Keratinocyte (primary cell): ENCODE results near the gene TERT. TPM values are rescaled to one million over a fixed set of nuclear protein-coding genes. Genes with fewer than 3 reads are reported as not detected.
A peak's percentile ranks its signal among the peaks of the same experiment; 100 is the strongest.

Experiments
- DNase-seq: peaks from one replicate; pipeline ENCODE4 v3.0.0-alpha.2; 2011; ENCODE audit warnings: low read depth, missing footprints, low spot score
- FAIRE-seq: peaks from 2 replicates; lab custom pipeline; 2011; peaks lifted over from hg19 to GRCh38; lab: Jason Lieb, UNC
- H2AFZ ChIP-seq: 2 replicates; pipeline ENCODE4 v1.6.0; 2012; ENCODE audit warnings: low read length, control low read depth, inconsistent platforms; ENCODE audit not compliant: control insufficient read depth
- H3K27ac ChIP-seq: 2 replicates; pipeline ENCODE4 v1.5.1; 2011; ENCODE audit warnings: low read length; ENCODE audit not compliant: control insufficient read depth, insufficient read depth
- H3K27me3 ChIP-seq: 3 replicates; pipeline ENCODE4 v1.6.0; 2011; ENCODE audit warnings: low read length; ENCODE audit not compliant: control insufficient read depth, insufficient read depth; ENCODE audit errors: extremely low read depth
- H3K36me3 ChIP-seq, 2 experiments: 2 replicates in 1 of 2; 3 replicates in 1 of 2; pipeline ENCODE4 v1.5.1; 2011; ENCODE audit warnings: low read length in 2 of 2, mild to moderate bottlenecking in 1 of 2; ENCODE audit not compliant: control insufficient read depth in 2 of 2, insufficient read depth in 2 of 2; ENCODE audit errors: extremely low read depth in 1 of 2
- H3K4me1 ChIP-seq: 3 replicates; pipeline ENCODE4 v1.5.1; 2011; ENCODE audit warnings: low read length; ENCODE audit not compliant: control insufficient read depth, insufficient read depth; ENCODE audit errors: extremely low read depth
- H3K4me2 ChIP-seq: 3 replicates; pipeline ENCODE4 v1.6.0; 2011; ENCODE audit warnings: low read depth, low read length; ENCODE audit not compliant: control insufficient read depth, insufficient read depth; ENCODE audit errors: extremely low read depth
- H3K4me3 ChIP-seq, 3 experiments: fragments of 200-600 bp in 1 of 3; sonication (generic) in 1 of 3; 2 replicates in 2 of 3; 3 replicates in 1 of 3; pipeline ENCODE4 v1.5.1; 2011 to 2016; ENCODE audit warnings: low read length in 3 of 3, mild to moderate bottlenecking in 3 of 3, control low read depth in 2 of 3, inconsistent platforms in 1 of 3, low read depth in 1 of 3, mixed read lengths in 1 of 3, mixed run types in 1 of 3, moderate library complexity in 1 of 3; ENCODE audit not compliant: control insufficient read depth in 2 of 3, insufficient read depth in 2 of 3; ENCODE audit errors: extremely low read depth in 1 of 3
- H3K79me2 ChIP-seq: 2 replicates; pipeline ENCODE4 v1.6.0; 2012; ENCODE audit warnings: low read length; ENCODE audit not compliant: control insufficient read depth, insufficient read depth
- H3K9ac ChIP-seq: 3 replicates; pipeline ENCODE4 v1.6.0; 2011; ENCODE audit warnings: low read length; ENCODE audit not compliant: control insufficient read depth, insufficient read depth; ENCODE audit errors: extremely low read depth
- H3K9me1 ChIP-seq: 3 replicates; pipeline ENCODE4 v1.6.0; 2011; ENCODE audit warnings: low read length; ENCODE audit not compliant: control insufficient read depth, insufficient read depth; ENCODE audit errors: extremely low read depth
- H3K9me3 ChIP-seq: 2 replicates; pipeline ENCODE4 v1.5.1; 2012; ENCODE audit warnings: low read depth, low read length; ENCODE audit not compliant: control insufficient read depth
- H4K20me1 ChIP-seq: 3 replicates; pipeline ENCODE4 v1.6.0; 2011; ENCODE audit warnings: low read length; ENCODE audit not compliant: control insufficient read depth, insufficient read depth; ENCODE audit errors: extremely low read depth
- CTCF ChIP-seq, 3 experiments: IDR thresholded peaks in 1 of 3; conservative IDR thresholded peaks in 1 of 3; optimal IDR thresholded peaks in 1 of 3; 2 replicates in 2 of 3; 3 replicates in 1 of 3; pipeline versions ENCODE3 to v1.5.1; 2011; ENCODE audit warnings: low read length in 3 of 3, mild to moderate bottlenecking in 3 of 3, moderate library complexity in 2 of 3, control low read depth in 1 of 3, inconsistent platforms in 1 of 3; ENCODE audit not compliant: insufficient read depth in 2 of 3; ENCODE audit errors: extremely low read depth in 1 of 3
- EZH2 ChIP-seq: IDR thresholded peaks from one replicate; pipeline ENCODE4 v1.6.1; 2012; ENCODE audit warnings: inconsistent platforms, mild to moderate bottlenecking, low read length, moderate library complexity
- dilution Hi-C: fragments of 300-500 bp; cut with MboI; formaldehyde crosslinking; loops from one replicate; pipeline ENCODE4 v1.7.0; 2020; ENCODE audit warnings: low sequenced_read_pairs; ENCODE audit not compliant: extremely low pct_ligation_motif_present
- polyA plus RNA-seq, 5 experiments: library from polyadenylated mRNA; depleted of rRNA in 3 of 5; stranded (reverse) in 3 of 5; stranded (forward) in 1 of 5; unstranded in 1 of 5; fragments of >200 nt; gene quantifications; 1 replicate in 1 of 5; 2 replicates in 3 of 5; 3 replicates in 1 of 5; pipeline versions ENCODE4 v1.2.1 to v1.2.3, GENCODE V29; 2011 to 2012; ENCODE audit warnings: missing spikeins in 2 of 5, low read depth in 1 of 5, low replicate concordance in 1 of 5

TERT gene
- polyA plus RNA-seq, 1 donor (not counting 4 experiments of a cell fraction or from before 2014, with no cell fraction given): not detected

GRCh38 chr5:1208743-1209488, 86.0 kb downstream of the TERT start:
- DNase-seq (no peak), FAIRE-seq (no peak)
- Histone ChIP-seq H3K27me3 (peaks cover 13% of the 10 kb centered on the region), H2AFZ (no peak overlapping the region), H4K20me1 (no peaks in the 10 kb centered on the region), H3K4me2 (no peak overlapping the region), H3K9me3 (peaks cover 4% of the 10 kb centered on the region), H3K27ac (no peak overlapping the region), H3K79me2 (no peaks in the 10 kb centered on the region), H3K4me1 (no peaks in the 10 kb centered on the region), H3K9me1 (no peaks in the 10 kb centered on the region), H3K36me3 (no peaks in the 10 kb centered on the region), H3K4me3 (no peak overlapping the region), H3K9ac (no peak overlapping the region)
- dilution Hi-C loops: no loop called here
- TF ChIP-seq EZH2: no peak
- peak in 1 of 3 experiments; percentile 40 for TF ChIP-seq CTCF (optimal IDR thresholded peaks at IDR 0.05 in 1 of 3, IDR thresholded peaks at IDR 0.05 in 1 of 3, conservative IDR thresholded peaks at IDR 0.05 in 1 of 3; ENCODE audit: extremely low read depth in 1 of 3, insufficient read depth in 2 of 3, low read length in 3 of 3)

GRCh38 chr5:1208221-1208742, 86.6 kb downstream of the TERT start:
- TF ChIP-seq CTCF (optimal IDR thresholded peaks at IDR 0.05 in 1 of 3, IDR thresholded peaks at IDR 0.05 in 1 of 3, conservative IDR thresholded peaks at IDR 0.05 in 1 of 3; ENCODE audit: extremely low read depth in 1 of 3, insufficient read depth in 2 of 3, low read length in 3 of 3) (no peak), EZH2 (no peak)
- peaks cover 19% of the 10 kb centered on the region for H3K27me3 ChIP-seq
- H3K9ac ChIP-seq: no peak overlapping the region
- H2AFZ ChIP-seq: no peak overlapping the region
- dilution Hi-C loops: no loop called here
- no peaks in the 10 kb centered on the region for H3K36me3 ChIP-seq
- no peak overlapping the region for H3K4me3 ChIP-seq
- no peak overlapping the region for H3K4me2 ChIP-seq
- DNase-seq: no peak
- H4K20me1 ChIP-seq: no peaks in the 10 kb centered on the region
- H3K9me1 ChIP-seq: no peaks in the 10 kb centered on the region
- no peak for FAIRE-seq
- H3K9me3 ChIP-seq: peaks cover 4% of the 10 kb centered on the region
- H3K79me2 ChIP-seq: no peaks in the 10 kb centered on the region
- H3K4me1 ChIP-seq: no peaks in the 10 kb centered on the region
- H3K27ac ChIP-seq: no peak overlapping the region
